OCI-LY7 (cell line): ENCODE data around the gene PRKAG2. TPM values are rescaled to one million over a fixed set of nuclear protein-coding genes. Genes with fewer than 3 reads are reported as not detected.

Experiments used
- BruUV-seq: library from RNA; stranded (reverse); fragments of 400-500 nt; replicated peaks from 2 replicates; lab custom pipeline; 2021; lab: Mats Ljungman, UMichigan
- CTCF ChIA-PET: fragments of 300-600 bp; sonication (Branson Sonifier 250); formaldehyde crosslinking; loops from one replicate; lab custom pipeline; 2022; ENCODE audit warnings: antibody characterized with exemption; ENCODE audit not compliant: unreplicated experiment; lab: Charles Lee
- POLR2A ChIA-PET: fragments of 300-600 bp; sonication (Branson Sonifier 250); formaldehyde crosslinking; loops from one replicate; lab custom pipeline; 2022; ENCODE audit warnings: antibody characterized with exemption; lab: Charles Lee
- DNase-seq: peaks from one replicate; pipeline ENCODE4 v3.0.0-alpha.2; 2015; ENCODE audit warnings: low spot score
- H2AFZ ChIP-seq: fragments of 200-600 bp; sonication (generic), shearing (Covaris generic); 2 replicates; pipeline ENCODE4 v1.6.1; 2014; ENCODE audit warnings: mild to moderate bottlenecking, antibody characterized with exemption, low read length, moderate library complexity
- H3K27ac ChIP-seq: fragments of 200-600 bp; sonication (generic); 2 replicates; pipeline ENCODE4 v1.5.1; 2014; ENCODE audit warnings: mixed run types, low read depth, mild to moderate bottlenecking, moderate library complexity, low read length, inconsistent platforms; ENCODE audit not compliant: poor library complexity, severe bottlenecking
- H3K36me3 ChIP-seq: fragments of 200-600 bp; sonication (generic); 2 replicates; pipeline ENCODE4 v1.6.1; 2014; ENCODE audit warnings: mild to moderate bottlenecking, antibody characterized with exemption, low read length, moderate library complexity, mixed read lengths; ENCODE audit not compliant: insufficient read depth
- H3K4me1 ChIP-seq: fragments of 200-600 bp; sonication (generic); 2 replicates; pipeline ENCODE4 v1.5.1; 2014; ENCODE audit warnings: mild to moderate bottlenecking, low read length; ENCODE audit not compliant: insufficient read depth, poor library complexity, severe bottlenecking
- H3K4me2 ChIP-seq: fragments of 200-600 bp; sonication (generic); 2 replicates; pipeline ENCODE4 v1.6.1; 2014; ENCODE audit warnings: mild to moderate bottlenecking, low read length
- H3K4me3 ChIP-seq: fragments of 200-600 bp; sonication (generic); 2 replicates; pipeline ENCODE4 v1.5.1; 2014; ENCODE audit warnings: mild to moderate bottlenecking, low read depth, low read length; ENCODE audit not compliant: poor library complexity, severe bottlenecking
- H3K79me2 ChIP-seq: fragments of 200-600 bp; sonication (generic); 2 replicates; pipeline ENCODE4 v1.6.1; 2016; ENCODE audit warnings: low read depth, mild to moderate bottlenecking, low read length, moderate library complexity, mixed read lengths; ENCODE audit not compliant: insufficient read depth
- H3K9me2 ChIP-seq: fragments of 200-600 bp; sonication (generic); 2 replicates; pipeline ENCODE4 v1.6.1; 2016; ENCODE audit warnings: mild to moderate bottlenecking, low read length, mixed read lengths; ENCODE audit not compliant: insufficient read depth
- H3K9me3 ChIP-seq: fragments of 200-600 bp; sonication (generic); 2 replicates; pipeline ENCODE4 v1.6.1; 2014; ENCODE audit warnings: mild to moderate bottlenecking, mixed run types, low read length, mixed read lengths
- H4K20me1 ChIP-seq: fragments of 200-600 bp; sonication (generic); 2 replicates; pipeline ENCODE4 v1.6.1; 2014; ENCODE audit warnings: mild to moderate bottlenecking, antibody characterized with exemption, low read length, moderate library complexity, mixed read lengths; ENCODE audit not compliant: insufficient read depth
- EZH2phosphoT487 ChIP-seq: fragments of 200-600 bp; sonication (generic); IDR thresholded peaks from 2 replicates; pipeline ENCODE4 v1.6.1; 2018; ENCODE audit warnings: low read depth, borderline replicate concordance, mild to moderate bottlenecking, mixed run types, antibody characterized with exemption, low read length, moderate library complexity, mixed read lengths
- intact Hi-C: fragments of 100-400 bp; cut with micrococcal nuclease; formaldehyde crosslinking; loops from one replicate; pipeline ENCODE4 v1.10.0; 2022; ENCODE audit not compliant: unreplicated experiment
- total RNA-seq, 2 experiments: library from RNA; depleted of rRNA in 1 of 2; stranded (reverse); fragments of >200 nt in 1 of 2; shearing (Covaris generic) in 1 of 2; gene quantifications; 2 replicates each; pipeline ENCODE4 v1.2.3, GENCODE V29; 2014 to 2022
- TF ChIP-seq, protein P1 (sequence below): fragments of 200-600 bp; sonication (generic); conservative IDR thresholded peaks from 2 replicates; pipeline ENCODE4 v1.5.1; 2014; ENCODE audit warnings: mild to moderate bottlenecking, antibody characterized with exemption, low read length, moderate library complexity, mixed read lengths

The PRKAG2 gene
- total RNA-seq, 2 experiments from 2014 or later = 1.2 to 5.1 TPM

DNA sequence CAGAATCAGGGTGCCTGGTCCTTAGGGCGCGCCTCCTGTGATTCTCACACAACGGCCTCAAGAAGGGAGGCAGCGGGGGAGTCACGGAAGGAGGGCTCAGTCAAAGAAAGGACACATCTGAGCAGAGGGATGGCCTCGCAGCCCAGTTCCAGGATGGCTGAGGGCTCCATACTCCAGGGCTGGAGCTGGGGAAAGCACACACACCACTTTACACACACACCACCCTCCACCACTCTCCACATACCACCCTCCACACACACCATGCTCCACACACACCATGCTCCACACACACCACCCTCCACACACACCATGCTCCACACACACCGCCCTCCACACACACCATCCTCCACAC lies 22.2 kb downstream of the PRKAG2 start:
- no peak for TF ChIP-seq EZH2phosphoT487
- TF ChIP-seq, protein P1, sequence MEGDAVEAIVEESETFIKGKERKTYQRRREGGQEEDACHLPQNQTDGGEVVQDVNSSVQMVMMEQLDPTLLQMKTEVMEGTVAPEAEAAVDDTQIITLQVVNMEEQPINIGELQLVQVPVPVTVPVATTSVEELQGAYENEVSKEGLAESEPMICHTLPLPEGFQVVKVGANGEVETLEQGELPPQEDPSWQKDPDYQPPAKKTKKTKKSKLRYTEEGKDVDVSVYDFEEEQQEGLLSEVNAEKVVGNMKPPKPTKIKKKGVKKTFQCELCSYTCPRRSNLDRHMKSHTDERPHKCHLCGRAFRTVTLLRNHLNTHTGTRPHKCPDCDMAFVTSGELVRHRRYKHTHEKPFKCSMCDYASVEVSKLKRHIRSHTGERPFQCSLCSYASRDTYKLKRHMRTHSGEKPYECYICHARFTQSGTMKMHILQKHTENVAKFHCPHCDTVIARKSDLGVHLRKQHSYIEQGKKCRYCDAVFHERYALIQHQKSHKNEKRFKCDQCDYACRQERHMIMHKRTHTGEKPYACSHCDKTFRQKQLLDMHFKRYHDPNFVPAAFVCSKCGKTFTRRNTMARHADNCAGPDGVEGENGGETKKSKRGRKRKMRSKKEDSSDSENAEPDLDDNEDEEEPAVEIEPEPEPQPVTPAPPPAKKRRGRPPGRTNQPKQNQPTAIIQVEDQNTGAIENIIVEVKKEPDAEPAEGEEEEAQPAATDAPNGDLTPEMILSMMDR = no peak
- Histone ChIP-seq H4K20me1 (no peaks in the 10 kb centered on the region), H3K9me3 (no peaks in the 10 kb centered on the region), H3K36me3 (no peaks in the 10 kb centered on the region), H3K27ac (no peak overlapping the region), H3K9me2 (no peaks in the 10 kb centered on the region), H2AFZ (no peak overlapping the region), H3K79me2 (no peaks in the 10 kb centered on the region), H3K4me3 (no peak overlapping the region), H3K4me1 (no peaks in the 10 kb centered on the region), H3K4me2 (no peak overlapping the region)
- no peak for DNase-seq
- POLR2A ChIA-PET = no interaction called here
- BruUV-seq = no TSS peak
- intact Hi-C loops = no loop called here
- CTCF ChIA-PET = interaction anchor here (0.6 kb wide), 1 partner anchor 128 kb away, joined by 8 read pairs; no protein-coding TSS in a partner anchor

DNA sequence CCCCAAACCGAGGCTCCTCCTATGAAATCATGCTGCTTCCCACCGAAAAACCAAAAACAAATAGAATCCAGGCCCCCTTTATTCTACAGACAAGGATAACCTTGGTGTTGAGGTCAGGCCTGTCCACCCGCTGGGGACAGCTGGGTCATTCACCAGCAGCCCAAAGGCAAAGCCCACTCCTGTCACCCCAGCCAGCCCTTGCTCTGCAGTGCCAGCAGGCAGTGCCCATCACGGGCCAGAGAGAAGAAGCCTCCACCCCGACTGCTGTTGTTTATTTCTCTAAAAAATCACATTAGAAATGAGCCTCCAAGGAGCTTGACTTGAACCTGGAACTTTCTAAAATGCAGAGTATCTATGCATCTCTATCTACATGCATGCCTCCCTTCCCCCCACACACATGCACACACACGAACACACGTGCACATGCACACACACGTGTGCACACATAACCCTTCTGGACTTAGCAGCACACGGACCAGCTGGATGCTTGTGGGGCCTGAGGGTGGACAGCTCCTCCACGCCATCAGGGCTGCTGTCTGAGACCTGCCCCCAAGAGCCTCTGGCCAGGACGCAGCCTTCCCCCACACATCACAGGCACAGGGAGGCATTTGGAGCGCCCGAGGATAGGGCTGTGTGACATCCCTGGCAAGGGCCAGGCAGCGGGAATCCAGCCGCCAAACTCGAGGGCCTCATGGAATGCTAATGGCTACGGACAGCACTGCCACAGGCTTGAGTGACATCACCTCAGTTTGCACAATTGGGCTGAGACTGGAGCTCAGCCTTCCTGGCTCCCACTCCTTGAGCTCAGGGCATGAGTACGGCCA lies 22.8 kb downstream of the PRKAG2 start:
- Histone ChIP-seq H4K20me1 (no peaks in the 10 kb centered on the region), H3K27ac (no peak overlapping the region), H3K4me1 (no peaks in the 10 kb centered on the region), H3K36me3 (no peaks in the 10 kb centered on the region), H3K9me2 (no peaks in the 10 kb centered on the region), H3K4me3 (no peak overlapping the region), H3K4me2 (no peak overlapping the region), H3K9me3 (no peaks in the 10 kb centered on the region), H3K79me2 (no peaks in the 10 kb centered on the region), H2AFZ (no peak overlapping the region)
- no peak for DNase-seq
- TF ChIP-seq EZH2phosphoT487 = no peak
- TF ChIP-seq, protein P1 = no peak
- intact Hi-C loops = no loop called here
- BruUV-seq = no TSS peak
- ChIA-PET CTCF (interaction anchor here (0.6 kb wide), 1 partner anchor 128 kb away, joined by 8 read pairs; no protein-coding TSS in a partner anchor), POLR2A (no interaction called here)
